Measurements from ENCODE around the gene HOXC9. TPM values are rescaled to one million over a fixed set of nuclear protein-coding genes. Genes with fewer than 3 reads are reported as not detected.

The HOXC9 gene
- total and polyA plus RNA-seq, 9 of the 15 experiments (the other 6 are each of a cell fraction or from before 2014, with no cell fraction given) = 1.1 to 10.5 (median 9.3) TPM

DNA sequence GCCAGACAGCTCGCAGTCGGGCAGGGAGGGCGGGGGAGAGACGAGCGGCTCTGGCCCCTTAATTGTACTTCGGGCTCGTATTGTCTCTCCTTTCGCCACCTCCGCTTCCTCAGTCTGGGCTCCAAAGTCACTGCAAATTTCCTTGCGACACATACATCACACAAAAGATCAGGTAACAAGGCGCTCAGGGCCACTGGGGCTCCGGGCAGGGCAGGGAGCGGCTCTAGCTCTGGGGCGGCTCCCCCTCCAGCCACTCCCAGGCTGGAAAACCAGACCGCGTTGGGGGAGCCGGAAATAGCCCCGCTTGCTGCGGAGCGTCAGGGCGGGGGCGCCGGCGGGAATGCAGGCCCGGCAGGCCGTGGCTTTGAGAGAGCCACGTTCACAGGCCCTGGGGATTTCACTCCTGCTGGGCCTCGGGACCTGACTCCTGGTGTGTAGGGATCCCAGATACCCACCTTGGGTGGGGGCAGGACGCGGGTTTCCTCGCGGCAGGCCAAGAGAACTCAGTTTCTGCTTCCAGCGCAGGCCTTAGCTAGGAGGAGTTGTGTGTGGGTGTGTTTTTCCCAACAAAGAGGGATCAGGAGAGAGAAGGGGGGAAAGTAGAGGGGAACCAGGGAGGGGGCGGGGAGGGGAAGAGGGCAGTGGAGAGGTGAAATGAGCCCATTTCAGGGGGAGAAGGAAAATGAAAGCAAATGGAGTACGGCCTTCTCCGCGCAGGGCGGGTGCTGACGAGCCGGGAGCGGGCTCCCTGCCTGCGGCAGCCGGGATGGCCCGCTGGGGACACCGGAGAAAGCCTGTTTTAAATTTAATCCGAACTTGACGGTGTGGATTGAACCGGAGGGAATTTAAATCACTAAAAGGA is 4.4 kb upstream of the HOXC9 start (continued):
- TF ChIP-seq, protein P1, sequence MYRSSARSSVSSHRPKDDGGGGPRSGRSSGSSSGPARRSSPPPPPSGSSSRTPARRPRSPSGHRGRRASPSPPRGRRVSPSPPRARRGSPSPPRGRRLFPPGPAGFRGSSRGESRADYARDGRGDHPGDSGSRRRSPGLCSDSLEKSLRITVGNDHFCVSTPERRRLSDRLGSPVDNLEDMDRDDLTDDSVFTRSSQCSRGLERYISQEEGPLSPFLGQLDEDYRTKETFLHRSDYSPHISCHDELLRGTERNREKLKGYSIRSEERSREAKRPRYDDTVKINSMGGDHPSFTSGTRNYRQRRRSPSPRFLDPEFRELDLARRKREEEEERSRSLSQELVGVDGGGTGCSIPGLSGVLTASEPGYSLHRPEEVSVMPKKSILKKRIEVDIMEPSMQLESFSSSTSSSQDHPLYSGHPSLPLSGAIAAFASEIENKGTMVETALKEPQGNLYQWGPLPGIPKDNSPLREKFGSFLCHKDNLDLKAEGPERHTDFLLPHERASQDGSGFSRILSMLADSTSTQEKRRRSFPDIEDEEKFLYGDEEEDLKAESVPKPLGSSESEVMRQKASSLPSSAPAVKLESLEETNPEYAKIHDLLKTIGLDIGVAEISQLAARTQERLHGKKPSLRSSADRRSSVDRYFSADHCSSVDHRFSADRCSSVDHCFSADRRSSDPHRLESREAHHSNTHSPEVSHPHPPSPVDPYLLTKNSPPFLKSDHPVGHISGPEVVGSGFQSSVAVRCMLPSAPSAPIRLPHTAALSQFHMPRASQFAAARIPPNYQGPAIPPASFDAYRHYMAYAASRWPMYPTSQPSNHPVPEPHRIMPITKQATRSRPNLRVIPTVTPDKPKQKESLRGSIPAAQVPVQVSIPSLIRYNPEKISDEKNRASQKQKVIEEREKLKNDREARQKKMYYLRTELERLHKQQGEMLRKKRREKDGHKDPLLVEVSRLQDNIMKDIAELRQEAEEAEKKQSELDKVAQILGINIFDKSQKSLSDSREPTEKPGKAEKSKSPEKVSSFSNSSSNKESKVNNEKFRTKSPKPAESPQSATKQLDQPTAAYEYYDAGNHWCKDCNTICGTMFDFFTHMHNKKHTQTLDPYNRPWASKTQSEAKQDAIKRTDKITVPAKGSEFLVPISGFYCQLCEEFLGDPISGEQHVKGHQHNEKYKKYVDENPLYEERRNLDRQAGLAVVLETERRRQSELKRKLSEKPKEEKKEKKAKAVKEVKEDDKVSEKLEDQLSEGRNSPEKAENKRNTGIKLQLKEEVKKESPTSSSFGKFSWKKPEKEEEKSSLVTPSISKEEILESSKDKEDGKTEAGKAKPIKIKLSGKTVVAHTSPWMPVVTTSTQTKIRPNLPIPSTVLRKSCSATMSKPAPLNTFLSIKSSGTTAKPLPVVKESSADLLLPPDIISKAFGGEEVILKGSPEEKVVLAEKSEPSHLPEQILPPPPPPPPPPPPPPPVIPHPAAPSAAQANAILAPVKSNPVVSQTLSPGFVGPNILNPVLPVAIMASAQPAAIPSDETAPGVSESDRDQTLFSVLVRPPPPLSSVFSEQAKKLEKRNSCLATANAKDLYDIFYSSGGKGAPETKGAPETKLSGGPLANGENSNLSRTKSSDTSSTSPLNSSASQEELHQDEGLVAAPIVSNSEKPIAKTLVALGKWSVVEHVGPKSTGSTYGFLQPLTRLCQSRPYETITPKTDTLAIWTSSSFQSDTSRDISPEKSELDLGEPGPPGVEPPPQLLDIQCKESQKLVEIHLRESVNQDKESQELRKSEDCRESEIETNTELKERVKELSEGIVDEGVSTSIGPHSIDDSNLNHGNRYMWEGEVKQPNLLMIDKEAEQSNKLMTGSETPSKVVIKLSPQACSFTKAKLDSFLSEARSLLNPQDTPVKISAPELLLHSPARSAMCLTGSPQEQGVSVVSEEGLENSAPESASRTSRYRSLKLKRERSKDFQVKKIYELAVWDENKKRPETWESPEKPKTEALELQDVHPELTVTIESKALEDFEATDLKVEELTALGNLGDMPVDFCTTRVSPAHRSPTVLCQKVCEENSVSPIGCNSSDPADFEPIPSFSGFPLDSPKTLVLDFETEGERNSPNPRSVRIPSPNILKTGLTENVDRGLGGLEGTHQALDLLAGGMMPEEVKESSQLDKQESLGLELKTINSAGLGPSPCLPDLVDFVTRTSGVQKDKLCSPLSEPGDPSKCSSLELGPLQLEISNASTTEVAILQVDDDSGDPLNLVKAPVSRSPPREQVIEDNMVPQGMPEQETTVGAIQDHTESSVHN (IDR thresholded peaks at IDR 0.05; ENCODE audit: borderline replicate concordance in 1 of 2, low read depth in 1 of 2) = no peak
- no peak for TF ChIP-seq ZNF699 (CRISPR knock-in tag; IDR thresholded peaks at IDR 0.05; ENCODE audit: insufficient replicate concordance)
- no peak for TF ChIP-seq MYBL2 (IDR thresholded peaks at IDR 0.05; ENCODE audit: low read depth)
- no peak for TF ChIP-seq MYBL2 (CRISPR knock-in tag; IDR thresholded peaks at IDR 0.05; ENCODE audit: borderline replicate concordance)
- no peak for TF ChIP-seq ZNF696 (CRISPR knock-in tag; conservative IDR thresholded peaks at IDR 0.05)
- no peak for TF ChIP-seq ARID2 (IDR thresholded peaks at IDR 0.05)
- no peak for TF ChIP-seq ZNF398 (CRISPR knock-in tag; IDR thresholded peaks at IDR 0.05)
- TF ChIP-seq SMARCA4 (IDR thresholded peaks at IDR 0.05) = no peak
- no peak for TF ChIP-seq TFAM (CRISPR knock-in tag; conservative IDR thresholded peaks at IDR 0.05)
- TF ChIP-seq ZNF655 (CRISPR knock-in tag; IDR thresholded peaks at IDR 0.05) = no peak
- TF ChIP-seq RUNX1 (IDR thresholded peaks at IDR 0.05; ENCODE audit: low read depth) = no peak
- no peak for TF ChIP-seq ZNF551 (CRISPR knock-in tag; IDR thresholded peaks at IDR 0.05)
- no peak for TF ChIP-seq NR4A1 (CRISPR knock-in tag; IDR thresholded peaks at IDR 0.05)
- no peak for TF ChIP-seq NR4A1 (tag; IDR thresholded peaks at IDR 0.05)
- no peak for TF ChIP-seq TAF15 (IDR thresholded peaks at IDR 0.05; ENCODE audit: low read depth, low read length)
- no peak for TF ChIP-seq MAFK (IDR thresholded peaks at IDR 0.05; ENCODE audit: low read length)
- no peak for TF ChIP-seq ZNF146 (CRISPR knock-in tag; IDR thresholded peaks at IDR 0.05; ENCODE audit: unreplicated experiment)
